ENCODE data around the gene ENKUR.
"Not testable (repeated sequence)": the region's sequence is repeated elsewhere in the genome, so short reads cannot be mapped to it uniquely, and the experiment has no call there.

ENKUR gene

DNA sequence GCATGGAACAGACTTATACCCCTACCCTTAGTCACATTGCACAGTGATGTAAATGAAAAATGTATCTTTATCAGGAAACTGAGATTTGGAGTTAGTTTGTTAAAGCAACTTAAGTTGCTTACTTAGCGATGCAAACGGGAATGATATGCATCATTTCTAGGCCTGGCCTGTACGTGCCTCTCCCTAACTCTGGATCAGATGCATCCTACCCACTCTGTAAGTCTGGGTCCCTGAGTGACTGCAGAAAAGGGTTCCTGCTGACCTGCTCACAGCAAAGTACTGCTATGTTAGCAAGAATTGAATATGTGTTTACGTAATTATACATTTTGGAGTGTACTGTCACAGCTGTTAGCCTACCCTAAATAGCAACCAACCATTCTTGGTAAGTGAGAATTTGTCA lies 32.8 kb downstream of the ENKUR start:
- DNase-seq, result no peak
- in situ Hi-C loops (cut with MboI; ENCODE audit: low pct_unique_long_range_greater_than_20kb, low sequenced_read_pairs), result no loop called here

DNA sequence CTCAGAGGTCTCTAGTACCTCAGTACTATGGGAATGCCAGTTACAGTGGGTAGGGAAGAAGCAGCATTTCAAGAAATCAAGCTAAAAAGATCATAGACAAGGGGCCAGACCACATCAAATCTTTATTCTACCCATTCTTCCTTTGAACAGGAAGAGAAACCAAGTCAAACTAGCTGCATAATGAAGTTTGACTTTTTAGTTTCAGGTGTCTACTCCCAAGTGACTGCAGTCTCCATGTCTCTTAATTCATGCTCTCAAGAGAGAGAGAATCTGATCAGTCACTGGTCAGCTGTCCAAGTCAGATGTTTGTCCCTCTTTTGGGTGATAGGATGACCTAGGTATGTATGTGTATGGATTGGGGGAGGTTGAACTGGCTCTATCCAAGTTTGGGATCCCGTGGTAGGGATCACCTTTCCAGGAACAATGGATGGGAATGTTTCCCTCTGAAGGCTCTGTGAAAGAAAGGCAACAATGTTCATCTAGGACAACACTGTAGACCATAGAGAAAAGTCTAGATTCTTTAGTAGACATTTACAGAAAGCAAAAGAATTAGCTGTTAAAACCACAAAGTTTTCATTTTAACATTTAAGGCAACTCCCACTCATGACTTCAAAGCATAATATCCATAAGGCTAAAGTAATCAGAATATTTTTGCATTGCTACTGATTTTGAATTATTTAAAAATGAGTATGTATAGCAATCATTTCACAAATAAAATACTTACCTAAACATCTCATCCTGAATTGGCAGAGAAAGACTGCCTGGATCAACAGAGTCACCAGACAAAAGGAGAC lies 33.4 kb downstream of the ENKUR start:
- DNase-seq, result no peak
- in situ Hi-C loops (cut with MboI; ENCODE audit: low pct_unique_long_range_greater_than_20kb, low sequenced_read_pairs), result no loop called here

DNA sequence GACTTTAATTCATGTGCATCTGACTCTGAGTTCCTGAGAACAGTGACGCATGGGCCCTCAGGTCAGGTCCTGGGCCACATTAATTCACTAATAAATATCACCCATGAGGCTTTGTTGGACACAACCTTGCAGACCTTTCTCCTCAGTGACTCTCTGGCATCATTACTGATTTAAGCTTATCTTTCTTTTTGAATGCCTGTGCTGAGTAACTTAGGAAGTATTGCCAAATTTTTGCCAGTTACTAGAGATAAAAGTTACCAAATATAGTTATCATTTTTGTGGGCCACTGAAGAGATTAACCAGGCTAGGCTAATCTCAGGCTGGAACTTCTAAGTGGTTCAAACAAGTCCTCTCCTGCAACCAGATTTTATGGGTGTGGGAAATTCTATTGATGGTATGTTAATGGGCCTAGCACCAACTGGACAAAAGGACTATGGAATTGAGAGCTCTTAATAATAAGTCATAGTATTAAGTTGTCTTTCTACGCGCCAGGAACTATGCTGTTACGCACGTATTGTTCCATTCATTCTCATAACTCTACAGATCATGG lies 34.7 kb downstream of the ENKUR start:
- no peak for DNase-seq
- in situ Hi-C loops (cut with MboI; ENCODE audit: low pct_unique_long_range_greater_than_20kb, low sequenced_read_pairs), result no loop called here

DNA sequence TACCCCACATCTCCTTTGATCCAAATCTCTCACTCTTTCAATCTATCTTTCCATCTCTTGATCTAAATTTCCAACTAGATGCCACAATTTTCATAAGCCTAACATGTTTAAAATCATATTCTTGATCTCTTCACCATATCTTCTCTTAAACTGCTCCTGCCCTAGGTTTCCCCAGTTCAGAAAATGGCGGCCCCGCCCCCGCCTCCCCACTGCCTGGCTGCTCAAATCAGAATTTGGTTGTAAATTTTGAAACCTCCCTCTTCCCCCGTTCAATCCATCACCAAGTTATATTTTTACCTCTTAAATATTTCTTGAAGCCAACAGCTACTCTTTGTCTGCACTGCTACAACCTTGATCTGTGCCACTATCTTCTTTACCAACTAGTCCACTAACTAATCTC lies 36.3 kb downstream of the ENKUR start:
- DNase-seq, result no peak
- in situ Hi-C loops (cut with MboI; ENCODE audit: low pct_unique_long_range_greater_than_20kb, low sequenced_read_pairs), result no loop called here

DNA sequence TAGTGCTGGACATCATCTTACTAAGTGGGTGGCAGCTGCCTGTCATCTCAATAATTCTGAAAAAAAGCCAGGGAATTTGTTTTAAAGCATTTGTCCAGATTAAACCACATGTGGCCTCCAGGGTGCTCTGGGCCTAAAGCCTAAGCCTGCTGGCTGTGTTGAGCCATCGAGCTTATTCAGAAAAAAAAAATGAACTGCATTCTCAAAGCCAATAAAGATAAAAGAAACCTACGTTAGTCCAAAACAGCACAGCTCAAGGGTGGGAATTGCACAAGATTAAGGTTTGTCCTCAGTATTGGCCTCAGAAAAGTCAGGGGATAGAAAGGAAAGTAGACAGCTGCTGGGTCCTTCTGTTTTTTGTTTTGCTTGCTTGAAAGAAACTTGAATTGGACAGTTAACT lies 41.0 kb downstream of the ENKUR start:
- in situ Hi-C loops (cut with MboI; ENCODE audit: low pct_unique_long_range_greater_than_20kb, low sequenced_read_pairs), result no loop called here
- DNase-seq, result no peak

DNA sequence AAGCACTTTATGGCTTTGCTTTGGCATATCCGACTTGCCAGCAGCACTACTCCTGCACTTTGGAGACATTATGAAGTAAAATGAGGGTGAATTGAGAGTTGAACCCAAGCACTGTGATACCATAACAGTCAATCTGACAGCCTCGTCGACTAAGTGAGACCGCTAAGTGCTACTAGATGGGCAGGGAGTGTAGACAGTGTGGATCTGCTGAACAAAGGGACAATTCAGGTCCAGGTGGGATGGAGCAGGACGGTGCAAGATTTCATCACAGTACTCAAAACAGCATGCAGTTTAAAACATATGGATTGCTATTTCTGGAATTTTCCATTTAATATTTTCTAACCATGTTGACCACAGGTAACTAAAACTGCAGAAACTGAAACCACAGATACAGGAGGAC lies 42.8 kb downstream of the ENKUR start:
- in situ Hi-C loops (cut with MboI; ENCODE audit: low pct_unique_long_range_greater_than_20kb, low sequenced_read_pairs), result no loop called here
- DNase-seq, result no peak

DNA sequence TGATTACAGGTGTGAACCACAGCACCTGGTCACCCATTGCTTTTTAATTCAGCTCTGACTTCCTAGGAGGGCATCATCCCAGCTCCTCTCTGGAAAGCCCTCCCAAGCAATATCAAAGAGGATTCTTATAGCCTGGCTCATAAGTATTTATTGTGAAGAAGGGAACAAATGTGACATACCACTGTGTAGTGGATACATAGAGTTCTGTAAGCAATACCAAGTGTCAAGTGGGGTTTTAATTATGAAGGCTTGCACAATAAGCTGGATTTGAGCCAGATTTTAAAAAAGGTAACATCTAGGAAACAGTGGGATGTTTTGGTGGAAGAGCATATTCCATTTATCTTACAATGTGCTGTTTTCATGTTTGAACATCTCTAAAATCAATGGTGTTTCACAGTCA lies 44.6 kb downstream of the ENKUR start:
- in situ Hi-C loops (cut with MboI; ENCODE audit: low pct_unique_long_range_greater_than_20kb, low sequenced_read_pairs), result no loop called here
- DNase-seq, result no peak

DNA sequence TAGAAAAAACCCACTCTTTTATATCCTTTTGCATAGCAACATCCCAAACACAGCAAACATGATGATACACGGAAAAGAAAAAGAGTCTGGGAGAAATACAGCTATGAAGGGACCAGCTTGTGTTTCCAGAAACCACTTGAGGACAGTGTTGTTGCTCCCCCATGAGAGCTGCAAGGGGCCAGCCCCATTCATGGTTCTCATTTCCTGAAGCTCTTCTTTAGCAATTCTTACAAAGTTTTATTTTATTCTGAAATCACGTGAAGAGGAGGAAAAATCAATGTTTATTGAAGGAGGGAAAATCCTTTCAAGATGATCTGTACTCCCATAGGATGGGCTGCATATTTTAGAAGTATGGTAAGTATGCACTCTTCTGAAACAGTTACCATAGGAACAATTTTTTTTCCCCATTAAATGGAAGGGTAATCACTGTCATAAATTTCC lies 46.1 kb downstream of the ENKUR start:
- DNase-seq, result no peak
- in situ Hi-C loops (cut with MboI; ENCODE audit: low pct_unique_long_range_greater_than_20kb, low sequenced_read_pairs), result no loop called here

DNA sequence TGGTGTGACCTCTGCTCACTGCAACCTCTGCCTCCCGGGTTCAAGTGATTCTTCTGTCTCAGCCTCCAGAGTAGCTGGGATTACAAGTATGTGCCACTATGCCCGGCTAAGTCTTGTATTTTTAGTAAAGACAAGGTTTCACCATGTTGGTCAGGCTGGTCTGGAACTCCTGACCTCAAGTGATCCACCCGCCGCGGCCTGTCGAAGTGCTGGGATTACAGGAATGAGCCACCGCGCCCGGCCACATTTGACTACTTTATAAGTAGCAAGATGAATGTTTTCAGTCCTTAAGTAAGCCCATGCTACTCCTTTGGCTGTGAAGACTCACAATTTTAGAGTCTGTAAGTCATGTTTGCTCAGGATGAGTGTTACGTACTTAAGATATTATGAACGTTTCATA lies 47.0 kb downstream of the ENKUR start:
- DNase-seq; in situ Hi-C loops (cut with MboI; ENCODE audit: low pct_unique_long_range_greater_than_20kb, low sequenced_read_pairs): not testable (repeated sequence)

DNA sequence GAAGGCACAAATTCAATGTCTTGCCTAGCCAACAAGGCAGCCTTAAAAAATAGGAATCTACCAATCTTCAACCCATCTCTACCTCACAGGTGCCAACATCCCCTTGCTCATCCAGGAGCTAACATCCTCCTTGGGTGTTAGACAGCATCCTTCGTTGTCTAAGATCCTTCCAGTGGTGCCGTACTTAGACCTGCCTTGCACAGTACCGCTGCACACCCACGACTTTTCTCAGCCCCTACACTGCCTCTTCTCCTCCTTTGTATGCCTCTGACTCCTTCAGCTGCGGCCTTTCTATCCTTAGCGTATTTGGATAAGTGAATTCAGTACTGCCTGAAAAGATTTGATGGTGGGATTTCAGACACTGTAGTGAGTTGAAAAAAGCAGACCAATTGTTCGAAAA lies 47.6 kb downstream of the ENKUR start:
- no peak for DNase-seq
- in situ Hi-C loops (cut with MboI; ENCODE audit: low pct_unique_long_range_greater_than_20kb, low sequenced_read_pairs), result no loop called here

DNA sequence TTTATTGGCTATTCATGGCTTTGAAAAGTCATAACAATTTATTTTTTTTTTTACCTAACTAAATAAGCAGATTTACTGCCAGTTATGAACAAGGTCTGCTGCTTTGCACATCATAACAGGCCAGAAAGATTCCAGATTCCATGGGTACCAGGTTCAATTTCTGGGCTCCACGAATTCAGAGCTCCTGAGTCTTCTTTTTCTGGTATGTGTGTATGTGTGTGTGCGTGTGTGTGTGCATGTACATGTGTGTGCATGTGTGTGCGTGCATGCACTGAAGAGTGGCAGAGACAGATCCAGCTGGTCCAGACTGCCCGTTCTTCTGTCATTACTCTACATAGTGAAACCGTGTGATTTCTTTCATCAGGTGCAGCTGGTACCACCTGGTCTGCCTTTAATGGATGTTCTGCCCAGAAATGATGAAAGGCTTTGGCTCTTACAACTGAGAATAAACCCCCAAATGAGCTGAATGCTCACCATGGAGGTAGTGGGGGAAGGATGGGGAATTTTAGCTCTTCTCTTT lies 48.9 kb downstream of the ENKUR start:
- no peak for DNase-seq
- in situ Hi-C loops (cut with MboI; ENCODE audit: low pct_unique_long_range_greater_than_20kb, low sequenced_read_pairs), result no loop called here

DNA sequence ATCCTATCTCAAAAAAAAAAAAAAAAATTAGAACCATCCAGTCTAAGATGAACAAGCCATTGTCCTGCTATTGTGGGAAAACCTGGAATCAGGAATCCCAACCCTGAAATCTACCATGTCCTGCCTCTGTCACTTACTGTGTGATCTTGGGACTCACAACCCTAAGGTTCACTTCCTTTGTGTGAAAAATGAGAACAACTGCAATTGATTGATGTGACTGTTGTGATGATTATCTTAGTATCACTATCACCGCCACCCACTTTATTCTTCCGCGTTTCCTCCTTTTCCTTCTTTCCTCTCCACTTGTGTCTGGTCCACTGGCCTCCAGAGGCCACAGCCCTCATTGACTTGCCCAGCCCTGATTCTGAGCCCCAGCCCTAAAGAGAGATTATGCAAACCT lies 50.9 kb downstream of the ENKUR start:
- in situ Hi-C loops (cut with MboI; ENCODE audit: low pct_unique_long_range_greater_than_20kb, low sequenced_read_pairs), result no loop called here
- no peak for DNase-seq

DNA sequence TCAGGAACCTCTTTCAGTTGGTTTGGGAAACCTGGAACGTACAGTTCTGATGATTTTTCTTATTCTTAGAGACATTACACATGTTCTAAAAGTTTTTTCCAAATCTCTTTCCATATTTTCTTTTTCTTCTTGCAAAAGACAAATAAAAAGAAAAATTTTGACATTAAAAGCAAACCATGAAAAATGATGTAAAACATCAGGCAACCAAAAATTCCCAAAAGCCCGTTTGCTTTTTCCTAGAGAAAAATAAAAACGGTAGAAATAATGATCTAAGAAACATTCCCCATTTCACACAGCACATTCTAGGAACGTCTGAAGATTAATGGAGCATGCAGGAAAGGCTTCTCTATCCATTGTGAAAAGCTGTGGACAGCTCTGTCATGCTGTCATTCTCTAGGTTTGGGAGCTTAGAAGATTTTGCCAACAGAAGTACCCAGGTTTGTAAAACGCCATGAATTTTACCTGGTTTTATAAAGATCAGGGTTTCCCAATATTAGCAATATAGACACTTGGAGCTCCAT lies 52.4 kb downstream of the ENKUR start:
- in situ Hi-C loops (cut with MboI; ENCODE audit: low pct_unique_long_range_greater_than_20kb, low sequenced_read_pairs), result no loop called here
- no peak for DNase-seq

DNA sequence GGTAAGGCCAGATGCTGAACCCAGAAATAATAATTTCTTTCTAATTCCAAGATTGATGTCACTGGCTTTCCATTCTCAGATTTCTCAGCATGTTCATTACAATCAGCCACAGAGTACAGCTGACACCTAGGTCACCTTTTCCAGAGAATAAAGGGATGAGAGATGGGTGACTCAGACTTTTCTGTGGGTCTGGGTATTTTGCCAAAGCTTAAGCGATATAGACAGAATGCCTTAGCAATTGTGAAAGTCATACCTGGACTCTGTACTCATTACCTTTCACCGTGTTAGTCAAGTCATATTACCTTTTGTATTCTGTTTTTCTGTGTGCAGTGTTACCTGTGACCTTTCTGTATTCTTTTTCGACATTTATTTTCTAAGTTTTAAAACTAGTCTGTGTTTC lies 53.0 kb downstream of the ENKUR start:
- DNase-seq, result no peak
- in situ Hi-C loops (cut with MboI; ENCODE audit: low pct_unique_long_range_greater_than_20kb, low sequenced_read_pairs), result no loop called here

DNA sequence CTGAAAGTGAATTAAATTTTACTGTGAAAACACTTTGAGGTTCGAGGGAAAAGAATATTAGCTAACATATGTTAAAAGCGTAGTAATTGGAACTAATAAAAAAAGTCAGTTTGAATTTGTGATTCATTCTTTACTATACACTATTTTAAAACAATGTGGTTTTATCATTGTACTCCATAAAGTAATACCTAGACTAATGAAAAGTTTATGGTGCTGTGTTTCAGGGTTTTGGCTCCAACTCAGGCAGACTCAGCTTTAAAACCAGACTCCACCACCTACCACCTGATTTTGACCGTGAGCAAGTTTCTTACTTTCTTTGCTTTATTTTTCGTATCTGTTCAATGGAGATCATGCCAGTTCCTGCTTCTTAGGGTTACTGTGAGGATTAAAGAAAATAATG lies 54.4 kb downstream of the ENKUR start:
- in situ Hi-C loops (cut with MboI; ENCODE audit: low pct_unique_long_range_greater_than_20kb, low sequenced_read_pairs), result no loop called here

DNA sequence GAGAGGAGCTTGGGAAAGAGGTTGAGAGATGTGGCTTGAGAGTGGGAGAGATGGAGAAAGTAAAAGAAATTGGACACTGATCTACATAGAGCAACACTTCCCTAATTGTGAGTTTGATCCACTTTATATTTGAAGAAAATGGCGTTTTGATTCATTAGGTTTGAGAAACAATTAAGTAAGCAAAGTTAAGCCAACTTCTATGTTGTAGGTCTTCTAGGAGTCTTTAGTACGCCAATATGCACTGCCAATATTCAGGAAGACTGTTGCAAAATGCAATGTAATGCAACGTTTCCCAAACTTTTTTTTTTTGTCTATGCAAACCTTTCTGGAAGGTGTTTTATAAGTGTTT lies 56.6 kb downstream of the ENKUR start:
- no peak for DNase-seq
- in situ Hi-C loops (cut with MboI; ENCODE audit: low pct_unique_long_range_greater_than_20kb, low sequenced_read_pairs), result no loop called here

More for the DNA sequence above, 54.4 kb downstream of the ENKUR start:
- no peak for DNase-seq

DNA sequence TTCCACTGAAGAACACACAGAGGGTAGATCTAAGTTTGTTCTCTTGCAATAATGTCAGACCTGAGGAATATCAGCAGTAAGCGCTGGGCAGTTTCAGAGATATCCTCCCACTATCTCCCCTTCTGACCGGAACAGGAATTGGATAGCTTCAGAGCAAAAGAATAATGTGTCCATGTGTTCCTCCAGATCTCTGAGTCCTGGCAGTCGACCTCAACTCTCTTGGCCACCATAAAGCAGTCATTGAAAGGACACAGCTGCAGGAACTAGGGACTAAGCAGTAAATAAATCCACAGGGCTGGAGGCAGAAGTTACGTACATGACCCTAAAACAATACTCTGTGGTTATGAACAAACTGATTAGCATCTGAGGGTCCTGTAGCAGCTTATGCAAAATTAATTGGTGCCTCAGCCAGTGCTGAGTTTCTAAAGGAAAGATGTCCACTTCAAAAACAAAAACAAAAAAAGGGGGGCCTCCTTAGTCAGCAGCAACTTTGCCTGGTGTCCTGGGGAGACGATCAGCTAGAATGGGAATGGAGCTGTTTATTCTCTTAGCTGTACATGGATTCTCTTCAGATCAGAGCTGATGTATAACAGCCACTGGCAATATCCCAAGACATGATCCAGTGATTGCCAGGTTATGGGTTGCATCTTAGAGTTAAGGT lies 57.1 kb downstream of the ENKUR start:
- no peak for DNase-seq
- in situ Hi-C loops (cut with MboI; ENCODE audit: low pct_unique_long_range_greater_than_20kb, low sequenced_read_pairs), result no loop called here

DNA sequence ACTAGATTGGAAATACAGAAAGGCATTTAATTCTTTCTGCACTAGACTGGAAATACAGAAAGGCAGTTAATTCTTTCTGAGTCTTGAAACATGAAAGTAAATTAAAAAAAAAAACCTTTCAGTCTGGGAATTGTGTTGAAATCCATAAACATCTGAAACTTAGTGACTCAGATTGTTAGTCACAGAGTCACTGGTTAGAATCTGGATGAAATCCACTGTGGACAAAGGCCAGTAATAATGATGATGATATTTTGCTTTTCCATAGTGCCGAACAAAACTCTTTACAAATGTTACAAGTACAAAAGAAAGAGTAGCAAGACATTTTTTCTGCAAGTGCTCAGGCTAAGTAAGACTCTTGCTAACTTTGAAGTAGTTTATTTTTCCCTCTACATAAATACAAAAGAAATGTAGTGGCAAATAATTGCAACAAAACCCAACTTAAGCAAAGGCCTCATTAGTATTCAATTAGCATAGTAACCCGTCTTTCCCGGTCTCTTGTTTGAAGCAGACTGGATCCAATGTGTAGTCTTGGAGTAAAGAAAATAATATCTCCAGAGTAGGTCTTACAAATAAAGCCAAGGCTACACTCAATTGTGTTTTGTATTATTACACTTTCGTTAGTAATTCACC lies 57.8 kb downstream of the ENKUR start:
- in situ Hi-C loops (cut with MboI; ENCODE audit: low pct_unique_long_range_greater_than_20kb, low sequenced_read_pairs), result no loop called here
- no peak for DNase-seq

DNA sequence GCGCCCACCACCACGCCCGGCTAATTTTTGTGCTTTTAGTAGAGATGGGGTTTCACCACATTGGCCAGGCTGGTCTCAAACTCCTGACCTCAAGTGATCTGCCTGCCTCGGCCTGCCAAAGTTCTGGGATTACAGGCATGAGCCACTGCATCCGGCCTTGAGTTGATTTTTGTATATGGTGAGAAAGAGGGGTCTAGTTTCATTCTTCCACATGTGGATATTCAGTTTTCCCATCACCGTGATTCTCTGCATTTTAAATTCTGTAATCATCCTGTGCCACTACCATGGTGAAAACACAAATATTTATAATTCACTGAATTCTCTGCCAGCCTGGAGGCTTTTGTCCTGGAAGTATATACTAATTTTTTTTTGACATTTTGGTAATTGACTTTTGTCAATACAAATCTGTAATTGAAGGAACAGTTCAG lies 58.3 kb downstream of the ENKUR start:
- not testable (repeated sequence) for DNase-seq

DNA sequence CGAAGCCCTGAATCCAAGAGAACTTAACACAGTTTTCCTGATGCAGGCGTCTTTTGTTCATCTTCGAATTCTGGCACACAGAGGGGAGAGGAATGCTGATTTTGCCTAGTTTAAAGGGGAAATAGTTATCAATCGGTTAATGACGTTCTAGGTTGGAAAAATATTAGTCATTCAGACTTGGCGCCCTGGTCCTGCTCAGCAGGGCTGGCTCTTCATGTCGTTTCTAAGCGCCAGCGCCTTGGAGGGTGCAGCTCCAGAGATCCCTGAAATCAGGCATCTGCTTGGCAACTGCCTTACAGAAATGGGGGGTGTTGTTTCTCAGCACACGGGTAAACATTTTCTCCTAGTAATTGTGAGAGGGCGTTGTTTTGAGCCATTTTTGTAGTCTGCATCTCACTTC lies 62.3 kb downstream of the ENKUR start:
- DNase-seq, result no peak
- in situ Hi-C loops (cut with MboI; ENCODE audit: low pct_unique_long_range_greater_than_20kb, low sequenced_read_pairs), result no loop called here

More for the DNA sequence above, 58.3 kb downstream of the ENKUR start:
- in situ Hi-C loops (cut with MboI; ENCODE audit: low pct_unique_long_range_greater_than_20kb, low sequenced_read_pairs), result not testable (repeated sequence)
